ENCODE results near the gene TLN1.

Gene TLN1

DNA sequence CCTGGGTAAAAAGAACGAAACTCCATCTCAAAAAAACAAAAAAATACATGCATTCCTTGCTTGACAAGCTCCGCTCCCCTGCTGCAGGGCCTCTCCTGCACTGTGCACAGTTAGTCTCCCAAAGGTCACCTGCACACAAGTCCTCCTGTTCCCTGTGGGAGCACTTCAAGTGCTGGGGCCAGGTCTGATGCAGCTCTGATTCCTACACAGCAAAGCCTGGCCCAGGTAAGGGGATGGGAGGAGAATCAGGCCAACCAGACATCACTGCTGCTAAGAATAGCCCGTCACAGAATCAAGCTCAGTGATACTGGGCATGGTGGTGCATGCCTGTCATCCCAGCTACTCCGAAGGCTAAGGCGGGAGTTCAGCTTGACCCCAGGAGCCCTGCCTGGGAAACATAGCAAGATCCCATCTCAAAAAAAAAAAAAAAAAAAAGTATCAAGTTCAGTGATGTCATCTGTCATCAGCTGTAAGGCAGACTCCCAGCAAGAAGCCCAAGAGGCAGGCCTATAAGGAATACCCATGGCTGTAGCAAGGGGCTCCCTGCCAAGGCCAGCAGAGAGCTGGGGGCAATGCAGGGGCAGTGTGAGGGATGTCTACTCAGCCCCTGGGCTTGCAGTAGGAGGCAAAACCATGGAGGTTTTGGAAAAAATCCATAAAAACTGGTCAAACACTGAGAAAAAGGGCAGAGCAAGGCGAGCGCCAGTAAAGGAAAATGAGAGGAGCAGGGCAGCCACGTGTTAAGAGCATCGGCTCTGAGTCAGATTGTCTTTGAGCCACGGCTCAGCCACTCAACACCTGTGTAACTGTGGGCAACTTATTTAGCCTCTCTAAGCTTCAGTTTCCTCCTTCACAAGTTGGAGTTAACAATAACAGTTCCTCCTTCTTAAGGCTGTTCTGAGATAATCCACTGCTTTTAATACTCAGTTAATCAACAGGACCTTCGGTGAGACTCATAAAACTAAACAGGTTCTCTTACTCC, 45.5 kb downstream of the TLN1 start:
- peak; percentile 42 for DNase-seq

DNA sequence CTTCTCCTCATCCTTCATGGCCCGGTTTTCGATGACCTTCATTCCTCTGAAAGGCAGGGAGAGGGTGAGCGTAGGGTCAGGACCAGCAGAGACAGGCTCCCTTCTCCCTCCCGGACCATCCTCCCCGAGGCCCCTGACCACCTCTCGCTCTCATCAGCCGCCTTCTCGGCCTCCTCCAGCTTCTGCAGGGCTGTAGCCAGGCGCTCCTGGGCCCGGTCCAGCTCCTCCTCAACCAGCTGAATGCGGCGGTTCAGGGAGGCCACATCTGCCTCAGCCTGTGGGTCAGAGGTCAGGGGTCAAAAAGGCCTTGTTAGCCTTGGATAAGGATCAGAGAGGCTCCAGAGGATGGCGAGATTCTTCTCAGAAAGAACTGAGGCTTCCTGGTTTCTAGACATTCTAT, 46.5 kb downstream of the TLN1 start:
- DNase-seq = no peak

DNA sequence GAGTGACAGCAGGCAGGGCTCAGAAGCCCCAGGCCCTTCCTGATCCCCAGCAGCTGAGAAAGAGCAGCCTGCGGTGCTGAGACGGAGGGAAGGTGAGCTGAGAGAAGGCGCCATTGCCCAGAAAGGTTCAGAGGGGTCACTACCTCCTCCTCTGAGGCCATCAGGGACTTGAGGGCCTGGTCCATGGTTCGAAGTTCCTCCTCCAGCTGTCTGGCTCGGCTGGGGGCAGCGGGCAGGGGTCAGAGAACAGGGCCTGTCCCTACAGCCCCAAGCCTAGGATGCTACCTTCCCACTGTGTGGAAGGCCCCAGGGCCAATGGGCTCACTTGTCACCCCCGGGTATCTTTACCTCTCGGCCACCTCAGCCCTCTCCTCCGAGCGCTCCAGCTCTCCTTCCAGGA, 47.1 kb downstream of the TLN1 start:
- no peak for DNase-seq

GRCh38 chr9:35683323-35683722, 48.7 kb downstream of the TLN1 start:
- no peak for DNase-seq

GRCh38 chr9:35682520-35683315, 49.3 kb downstream of the TLN1 start:
- no peak for DNase-seq

GRCh38 chr9:35682051-35682450, 49.9 kb downstream of the TLN1 start:
- DNase-seq = no peak

- DNase-seq = peak; percentile 35
Measured at GRCh38 chr9:35681341-35682002, 50.5 kb downstream of the TLN1 start.

DNA sequence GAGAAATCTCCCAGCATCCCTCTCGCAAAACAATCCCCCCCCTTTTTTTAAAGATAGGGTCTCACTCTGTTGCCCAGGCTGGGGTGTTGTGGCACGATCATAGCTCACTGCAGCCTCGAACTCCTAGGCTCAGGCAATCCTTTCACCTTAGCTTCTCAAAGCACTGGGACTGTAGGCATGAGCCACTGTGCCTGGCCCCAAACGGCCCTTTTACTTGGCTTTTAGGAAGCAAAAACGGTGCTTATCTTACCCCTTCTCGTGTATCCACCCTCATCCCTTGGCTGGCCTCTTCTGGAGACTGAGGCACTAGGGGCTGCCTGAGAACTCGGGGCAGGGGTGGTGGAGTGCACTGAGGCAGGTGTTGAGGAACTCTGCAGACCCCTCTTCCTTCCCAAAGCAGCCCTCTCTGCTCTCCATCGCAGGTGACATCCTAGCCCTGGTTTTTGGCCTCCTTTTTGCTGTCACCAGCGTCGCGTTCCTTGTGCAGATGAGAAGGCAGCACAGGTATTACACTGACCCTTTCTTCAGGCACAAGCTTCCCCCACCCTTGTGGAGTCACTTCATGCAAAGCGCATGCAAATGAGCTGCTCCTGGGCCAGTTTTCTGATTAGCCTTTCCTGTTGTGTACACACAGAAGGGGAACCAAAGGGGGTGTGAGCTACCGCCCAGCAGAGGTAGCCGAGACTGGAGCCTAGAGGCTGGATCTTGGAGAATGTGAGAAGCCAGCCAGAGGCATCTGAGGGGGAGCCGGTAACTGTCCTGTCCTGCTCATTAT, 51.5 kb downstream of the TLN1 start:
- DNase-seq = peak; percentile 66

GRCh38 chr9:35679766-35680330, 52.1 kb downstream of the TLN1 start:
- peak; percentile 33 for DNase-seq

DNA sequence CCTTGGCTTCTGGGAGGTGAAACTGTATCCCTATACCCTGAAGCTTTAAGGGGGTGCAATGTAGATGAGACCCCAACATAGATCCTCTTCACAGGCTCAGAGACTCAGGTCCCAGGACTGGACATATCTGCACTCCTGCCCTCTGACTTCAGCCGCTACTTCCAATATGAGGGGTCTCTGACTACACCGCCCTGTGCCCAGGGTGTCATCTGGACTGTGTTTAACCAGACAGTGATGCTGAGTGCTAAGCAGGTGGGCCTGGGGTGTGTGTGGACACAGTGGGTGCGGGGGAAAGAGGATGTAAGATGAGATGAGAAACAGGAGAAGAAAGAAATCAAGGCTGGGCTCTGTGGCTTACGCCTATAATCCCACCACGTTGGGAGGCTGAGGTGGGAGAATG, 52.9 kb downstream of the TLN1 start:
- DNase-seq = no peak

DNA sequence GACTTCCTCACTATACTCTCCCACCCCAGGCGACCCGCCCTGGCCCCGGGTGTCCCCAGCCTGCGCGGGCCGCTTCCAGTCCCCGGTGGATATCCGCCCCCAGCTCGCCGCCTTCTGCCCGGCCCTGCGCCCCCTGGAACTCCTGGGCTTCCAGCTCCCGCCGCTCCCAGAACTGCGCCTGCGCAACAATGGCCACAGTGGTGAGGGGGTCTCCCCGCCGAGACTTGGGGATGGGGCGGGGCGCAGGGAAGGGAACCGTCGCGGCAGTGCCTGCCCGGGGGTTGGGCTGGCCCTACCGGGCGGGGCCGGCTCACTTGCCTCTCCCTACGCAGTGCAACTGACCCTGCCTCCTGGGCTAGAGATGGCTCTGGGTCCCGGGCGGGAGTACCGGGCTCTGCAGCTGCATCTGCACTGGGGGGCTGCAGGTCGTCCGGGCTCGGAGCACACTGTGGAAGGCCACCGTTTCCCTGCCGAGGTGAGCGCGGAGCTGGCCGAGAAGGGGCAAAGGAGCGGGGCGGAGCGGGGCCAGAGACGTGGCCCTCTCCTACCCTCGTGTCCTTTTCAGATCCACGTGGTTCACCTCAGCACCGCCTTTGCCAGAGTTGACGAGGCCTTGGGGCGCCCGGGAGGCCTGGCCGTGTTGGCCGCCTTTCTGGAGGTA, 56.1 kb downstream of the TLN1 start:
- DNase-seq = peak; percentile 36

- DNase-seq = no peak
Measured at GRCh38 chr9:35675204-35675603, 56.8 kb downstream of the TLN1 start.

- no peak for DNase-seq
Measured at GRCh38 chr9:35674025-35674361, 58.0 kb downstream of the TLN1 start.

DNA sequence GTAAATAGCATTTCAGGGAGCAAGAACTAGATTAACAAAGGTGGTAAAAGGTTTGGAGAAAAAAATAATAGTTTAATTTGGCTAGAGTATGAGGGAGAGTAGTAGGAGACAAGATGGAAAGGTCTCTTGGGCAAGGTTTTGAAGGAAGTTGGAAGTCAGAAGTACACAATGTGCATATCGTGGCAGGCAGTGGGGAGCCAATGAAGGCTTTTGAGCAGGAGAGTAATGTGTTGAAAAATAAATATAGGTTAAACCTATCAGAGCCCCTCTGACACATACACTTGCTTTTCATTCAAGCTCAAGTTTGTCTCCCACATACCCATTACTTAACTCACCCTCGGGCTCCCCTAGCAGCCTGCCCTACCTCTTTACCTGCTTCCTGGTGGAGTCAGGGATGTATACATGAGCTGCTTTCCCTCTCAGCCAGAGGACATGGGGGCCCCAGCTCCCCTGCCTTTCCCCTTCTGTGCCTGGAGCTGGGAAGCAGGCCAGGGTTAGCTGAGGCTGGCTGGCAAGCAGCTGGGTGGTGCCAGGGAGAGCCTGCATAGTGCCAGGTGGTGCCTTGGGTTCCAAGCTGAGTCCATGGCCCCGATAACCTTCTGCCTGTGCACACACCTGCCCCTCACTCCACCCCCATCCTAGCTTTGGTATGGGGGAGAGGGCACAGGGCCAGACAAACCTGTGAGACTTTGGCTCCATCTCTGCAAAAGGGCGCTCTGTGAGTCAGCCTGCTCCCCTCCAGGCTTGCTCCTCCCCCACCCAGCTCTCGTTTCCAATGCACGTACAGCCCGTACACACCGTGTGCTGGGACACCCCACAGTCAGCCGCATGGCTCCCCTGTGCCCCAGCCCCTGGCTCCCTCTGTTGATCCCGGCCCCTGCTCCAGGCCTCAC, 58.6 kb downstream of the TLN1 start, which contains the start of gene CA9:
CA9 (plus strand) TSS at position 797 of the 893 bp plus-strand sequence; CDS start at position 829, 32 bp downstream.
- no peak for DNase-seq

GRCh38 chr9:35669331-35670145, 62.5 kb downstream of the TLN1 start:
- no peak for DNase-seq

DNA sequence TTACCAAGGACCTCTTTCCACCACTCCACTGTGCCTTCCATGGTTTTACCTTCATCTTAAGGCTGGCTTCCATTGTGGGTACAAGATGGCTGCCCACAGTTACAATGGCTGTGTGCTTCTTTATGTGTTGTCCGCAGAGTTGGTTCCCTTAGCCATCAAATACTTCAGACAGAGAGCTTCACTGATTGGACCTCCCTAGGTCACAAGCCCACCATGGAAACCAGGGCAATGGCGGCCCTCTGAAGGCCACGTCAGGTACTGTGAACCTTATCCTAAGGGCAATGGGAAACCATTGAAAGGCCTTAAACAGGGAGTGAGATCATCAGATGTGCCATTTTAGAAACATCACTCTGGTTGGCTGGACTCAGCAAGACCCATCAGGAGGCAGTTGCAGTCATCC, 64.1 kb downstream of the TLN1 start:
- DNase-seq = no peak

DNA sequence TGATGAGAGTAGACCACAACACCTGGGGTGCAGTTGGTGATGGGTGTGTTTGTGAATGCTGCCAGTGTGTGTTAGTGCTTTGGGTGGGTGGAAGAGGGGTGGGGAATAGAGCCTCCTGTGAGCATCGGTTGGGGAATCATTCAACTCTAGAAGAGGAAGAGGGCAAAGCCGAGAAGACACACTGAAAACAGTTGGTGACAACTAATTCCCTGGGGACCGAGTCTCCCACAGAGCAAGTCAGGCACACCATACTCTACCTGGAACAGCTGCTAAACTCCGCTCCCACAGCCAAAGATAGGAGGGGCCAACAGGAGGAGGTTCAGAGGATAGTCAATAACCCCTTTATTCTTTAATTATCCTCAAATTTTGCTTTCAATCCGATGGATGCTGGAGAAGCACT, 65.4 kb downstream of the TLN1 start:
- no peak for DNase-seq

DNA sequence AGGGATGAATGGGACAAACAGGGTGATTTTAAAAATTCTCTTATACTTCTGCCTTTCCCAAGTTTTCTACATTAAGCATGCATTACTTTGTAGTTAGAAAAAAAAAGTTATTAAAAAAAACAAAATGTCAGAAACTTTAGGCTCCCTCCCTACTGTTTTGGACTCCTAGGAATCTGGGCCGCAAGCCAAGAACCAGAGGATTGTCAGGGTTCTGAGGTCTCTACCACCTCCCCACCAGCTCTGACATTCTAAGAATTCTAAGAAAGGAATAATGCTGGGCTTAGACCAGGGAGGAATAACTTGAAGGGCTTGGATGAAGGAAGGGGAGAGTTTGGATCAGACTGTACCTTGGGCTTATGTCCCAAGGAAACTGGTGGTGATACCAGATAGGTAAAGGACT, 66.0 kb downstream of the TLN1 start:
- peak; percentile 69 for DNase-seq

DNA sequence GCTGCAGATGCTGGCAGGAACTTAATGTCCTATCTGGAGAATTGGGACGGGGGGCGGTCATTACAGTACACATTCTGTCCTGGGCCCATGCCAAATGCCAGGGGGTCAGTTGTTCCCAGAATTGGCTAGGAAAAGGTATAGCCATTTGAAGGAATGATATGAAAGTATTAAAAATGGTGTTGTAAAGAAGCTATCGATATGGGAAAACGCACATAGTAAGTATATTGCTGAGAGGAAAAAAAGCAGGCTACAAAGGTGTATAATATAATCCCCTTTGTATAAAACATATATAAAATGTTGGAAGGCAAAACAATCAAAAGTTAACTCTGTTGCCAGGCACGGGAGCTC, 66.5 kb downstream of the TLN1 start:
- DNase-seq = no peak
